GM18502 (cell line): Measurements from ENCODE around the gene ARHGEF28.

ENCODE experiments used
- ATAC-seq: cut with Tn5 transposase; IDR thresholded peaks from one replicate; pipeline ENCODE4 v1.9.1; 2021; ENCODE audit warnings: mild to moderate bottlenecking; ENCODE audit not compliant: unreplicated experiment, poor library complexity

ARHGEF28 gene

DNA sequence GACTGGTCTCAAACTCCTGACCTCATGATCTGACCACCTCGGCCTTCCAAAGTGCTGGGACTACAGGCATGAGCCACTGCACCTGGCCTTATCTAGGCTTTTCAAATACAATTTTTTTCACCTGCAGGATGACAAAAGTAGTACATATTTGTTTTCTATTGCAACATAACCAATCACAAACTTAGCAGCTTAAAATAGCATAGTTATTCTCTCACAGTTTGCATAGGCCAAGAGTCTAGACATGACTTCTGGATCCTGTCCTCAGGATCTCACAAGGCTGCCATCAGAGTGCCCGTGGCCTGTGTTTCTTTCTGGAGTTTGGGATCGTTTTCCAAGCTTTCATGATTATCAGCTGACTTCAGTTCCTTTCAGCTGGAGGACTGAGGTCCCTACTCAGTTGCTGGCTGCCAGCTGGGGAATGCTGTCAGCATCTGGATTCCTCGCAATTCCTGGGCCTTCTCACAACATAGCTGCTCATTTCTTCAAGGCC lies 348.9 kb downstream of the ARHGEF28 start:
- no peak for ATAC-seq

DNA sequence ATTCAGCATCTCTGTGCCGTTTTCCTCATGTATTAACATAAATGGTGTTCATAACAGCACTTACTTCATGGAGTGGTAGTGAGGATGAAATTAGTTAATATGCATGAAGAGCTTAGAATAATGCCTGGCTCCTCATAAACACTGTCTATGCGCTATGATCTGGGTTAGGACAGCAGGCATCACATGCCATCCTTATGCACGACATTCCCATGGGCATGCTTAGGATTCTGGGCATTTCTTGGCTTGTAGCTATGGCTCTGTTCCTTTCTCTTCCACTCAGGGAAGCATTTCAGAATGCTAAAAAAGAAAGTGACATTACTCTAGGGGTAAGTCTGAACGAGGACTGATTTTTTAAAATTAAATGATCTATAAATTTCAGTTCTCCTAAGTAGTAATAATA lies 349.8 kb downstream of the ARHGEF28 start:
- ATAC-seq: no peak

DNA sequence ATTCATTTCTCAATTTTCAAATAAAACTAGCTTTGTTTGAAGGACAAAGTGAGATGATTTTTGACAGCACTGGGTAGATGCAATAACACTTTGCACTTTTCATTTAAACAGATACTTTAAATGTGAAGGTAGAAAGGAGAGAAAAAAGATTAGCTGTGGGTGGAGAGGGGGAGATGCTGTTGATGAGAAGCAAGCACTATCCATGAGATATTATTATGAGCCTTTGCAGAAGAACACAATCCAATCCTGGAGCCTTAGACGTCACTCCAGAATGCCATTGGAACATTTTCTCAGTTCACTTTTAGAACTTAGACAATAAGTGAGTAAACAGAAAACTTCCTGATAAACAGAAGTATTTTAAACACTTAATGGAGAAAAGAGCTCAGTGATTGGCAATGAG lies 351.1 kb downstream of the ARHGEF28 start:
- no peak for ATAC-seq

DNA sequence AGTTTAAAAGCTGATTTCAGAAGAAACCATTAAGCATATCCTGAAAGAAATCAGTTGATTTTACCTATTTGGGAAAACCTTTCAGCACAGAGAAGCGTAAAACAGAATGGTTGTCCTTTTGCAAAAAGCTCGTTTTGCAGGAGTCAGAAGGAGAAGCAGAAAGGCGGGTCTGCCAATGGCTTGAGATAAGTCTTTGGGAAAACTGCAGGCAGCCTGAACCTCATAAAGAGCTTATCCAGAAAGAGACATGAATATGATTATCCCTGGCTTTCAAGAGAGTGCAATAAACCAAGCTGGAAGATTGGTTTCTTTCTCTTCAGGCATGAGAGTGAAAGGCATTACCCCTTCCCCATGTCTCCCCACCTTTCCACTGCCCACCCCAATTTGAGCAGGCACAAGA lies 353.3 kb downstream of the ARHGEF28 start:
- no peak for ATAC-seq

DNA sequence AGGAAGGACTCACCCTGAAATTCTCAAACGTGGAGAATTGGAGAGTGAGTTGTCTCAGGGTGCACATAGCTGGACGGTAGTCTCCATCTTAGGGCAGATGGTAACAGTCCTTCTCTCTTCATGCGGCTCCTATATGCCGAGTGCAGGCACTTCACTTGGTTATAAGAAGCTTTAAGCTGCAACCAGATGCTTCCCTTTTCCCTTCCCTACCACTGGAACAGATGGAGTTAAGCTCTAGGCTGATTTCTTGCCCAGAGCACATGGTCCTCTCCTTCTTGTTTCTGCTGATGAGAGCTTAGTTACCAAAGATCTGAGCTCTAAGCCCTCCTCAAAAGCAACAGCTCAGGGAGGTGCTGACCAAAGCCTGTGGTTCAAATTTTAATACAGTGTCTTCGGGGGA lies 355.7 kb downstream of the ARHGEF28 start:
- ATAC-seq: no peak

DNA sequence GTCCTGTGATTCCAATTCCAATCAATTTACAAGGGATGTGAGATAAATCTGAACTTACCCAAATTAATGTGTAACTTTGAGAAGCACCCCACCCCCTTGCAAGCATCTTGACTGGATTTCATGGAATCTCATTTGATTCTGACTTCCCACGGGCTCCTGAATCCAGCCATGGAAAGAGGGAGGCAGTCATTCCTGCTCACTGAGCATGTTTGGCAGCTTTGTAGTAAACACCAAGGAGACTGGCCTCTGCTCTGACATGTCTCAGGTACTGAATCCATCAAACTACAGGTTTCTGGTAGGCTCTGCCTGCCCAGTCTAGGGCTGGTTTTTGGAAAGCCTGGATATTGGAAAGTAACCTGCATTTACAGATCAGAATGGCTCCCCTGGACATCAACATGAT lies 357.6 kb downstream of the ARHGEF28 start:
- no peak for ATAC-seq

DNA sequence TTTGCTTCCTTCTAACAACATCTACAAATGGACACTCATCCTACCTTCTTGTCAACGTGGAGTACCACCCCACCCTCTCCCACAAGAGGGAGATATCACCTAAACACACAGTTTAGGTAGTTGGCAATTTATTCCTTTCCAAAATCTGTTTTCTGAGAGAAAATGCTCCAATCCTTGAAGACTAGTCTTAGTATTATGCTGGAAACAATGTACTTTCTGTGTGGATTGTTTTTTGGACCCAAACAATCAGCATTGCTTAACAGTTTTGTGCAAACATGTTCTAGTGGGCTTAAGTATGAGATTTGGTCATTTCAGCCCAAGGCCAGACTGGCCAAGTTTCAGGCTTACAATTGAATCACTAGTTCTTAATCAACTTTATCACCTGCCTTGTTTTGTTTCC lies 359.1 kb downstream of the ARHGEF28 start:
- ATAC-seq: no peak

DNA sequence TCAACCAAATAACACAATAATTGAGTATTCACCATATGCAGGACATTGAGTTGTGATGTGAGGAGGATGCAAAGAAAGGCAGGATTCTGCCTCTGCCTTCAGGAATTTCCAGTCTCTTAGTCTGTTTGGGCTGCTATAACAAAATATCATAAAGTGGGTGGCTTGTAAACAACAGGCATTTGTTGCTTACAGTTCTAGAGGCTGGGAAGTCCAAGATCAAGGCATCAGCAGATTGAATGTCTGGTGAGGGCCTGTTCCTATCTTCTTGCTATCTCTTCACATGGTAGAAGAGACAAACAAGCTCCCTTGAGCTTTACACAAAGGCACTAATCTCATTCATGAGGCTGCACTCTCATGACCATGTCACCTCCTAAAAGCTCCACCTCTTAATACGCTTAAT lies 360.7 kb downstream of the ARHGEF28 start:
- no peak for ATAC-seq

DNA sequence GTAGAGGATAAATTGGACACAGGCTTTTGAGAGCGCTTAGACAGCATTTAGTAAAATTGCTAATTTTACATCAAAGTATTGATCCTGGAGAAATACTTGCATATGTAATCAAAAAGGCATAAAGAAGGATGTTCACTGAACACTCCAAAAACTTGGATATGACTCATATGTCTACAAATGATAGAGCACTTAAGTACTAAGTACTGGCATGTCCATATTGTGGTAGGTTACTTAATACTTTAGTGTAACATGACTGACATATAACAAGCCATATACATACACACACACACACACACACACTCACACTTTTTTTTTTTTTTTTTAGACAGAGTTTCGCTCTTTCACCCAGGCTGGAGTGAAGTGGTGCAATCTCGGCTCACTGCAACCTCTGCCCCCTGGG lies 361.9 kb downstream of the ARHGEF28 start:
- no peak for ATAC-seq

DNA sequence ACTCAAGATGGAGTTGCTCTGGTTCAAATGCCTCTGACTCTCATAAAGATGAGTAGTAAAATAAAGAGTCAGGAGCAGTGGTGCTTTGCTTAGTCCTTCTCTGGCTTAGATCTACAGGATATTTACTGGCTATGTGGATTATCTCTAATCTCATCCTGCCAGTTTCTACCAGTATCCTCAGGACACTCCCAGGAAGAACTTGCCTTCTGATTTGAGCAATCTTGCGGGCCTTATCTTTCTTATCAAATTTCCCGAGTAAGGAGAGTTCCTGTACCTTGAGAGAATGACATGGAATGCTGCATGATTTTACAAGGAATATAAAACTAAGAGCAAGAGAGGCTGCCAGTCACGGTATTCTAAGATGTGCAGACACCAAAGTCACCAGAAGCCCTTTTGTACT lies 364.0 kb downstream of the ARHGEF28 start:
- ATAC-seq: no peak
